Testis (tissue), 3 donors: ENCODE data around the gene GNPTAB. TPM values are rescaled to one million over a fixed set of nuclear protein-coding genes. Genes with fewer than 3 reads are reported as not detected.

Experiments
- DNase-seq: peaks from one replicate; pipeline ENCODE4 v3.0.0-alpha.2; 2019
- H3K27ac ChIP-seq, 2 donors: fragments of 200-600 bp; sonication (generic); one replicate each; pipeline ENCODE4 v1.5.1; 2019
- H3K27me3 ChIP-seq: fragments of 200-600 bp; sonication (generic); one replicate; pipeline ENCODE4 v1.5.1; 2019
- H3K36me3 ChIP-seq: fragments of 200-600 bp; sonication (generic); one replicate; pipeline ENCODE4 v1.5.1; 2017; ENCODE audit warnings: low read depth; ENCODE audit errors: missing control alignments
- H3K4me1 ChIP-seq: fragments of 200-600 bp; sonication (generic); one replicate; pipeline ENCODE4 v1.5.1; 2019
- H3K4me3 ChIP-seq, 2 donors: fragments of 200-600 bp; sonication (generic); one replicate each; pipeline ENCODE4 v1.5.1; 2017 to 2019
- H3K9me3 ChIP-seq: fragments of 200-600 bp; sonication (generic); one replicate; pipeline ENCODE4 v1.5.1; 2017
- CTCF ChIP-seq, 3 experiments: fragments of 450-650 bp in 2 of 3; fragments of 200-600 bp in 1 of 3; sonication (generic) in 1 of 3; IDR thresholded peaks; one replicate each; pipeline ENCODE4 v1.5.1; 2016 to 2019; ENCODE audit warnings: antibody characterized with exemption in 3 of 3, mild to moderate bottlenecking in 2 of 3, moderate library complexity in 1 of 3
- POLR2A ChIP-seq: fragments of 450-650 bp; IDR thresholded peaks from one replicate; pipeline ENCODE4 v1.6.1; 2017; ENCODE audit warnings: antibody characterized with exemption, mild to moderate bottlenecking, moderate library complexity
- WGBS, 2 donors: methylation state at CpG; one replicate each; pipeline ENCODE4 v1.1.5; 2018; 5-methylcytosine and 5-hydroxymethylcytosine counted together
- intact Hi-C: fragments of 100-400 bp; cut with DNase I; formaldehyde crosslinking; loops from one replicate; pipeline ENCODE4 v1.15.1; 2023; ENCODE audit warnings: low total_unique reads
- polyA plus RNA-seq: library from polyadenylated mRNA; stranded (reverse); fragments of 350-450 nt; fragmentation: Illumina TruSeq; extraction: RNeasy Lipid Tissue Mini Kit (QIAGEN cat#74804); gene quantifications from one replicate; pipeline ENCODE4 v1.2.3, GENCODE V29; 2014; ENCODE audit warnings: low read depth, low replicate concordance; ENCODE audit not compliant: insufficient read depth
- total RNA-seq, 2 donors: library from RNA; depleted of rRNA; stranded (reverse); fragments of >200 nt; gene quantifications; one replicate each; pipeline ENCODE4 v1.2.3, GENCODE V29; 2016

The GNPTAB gene
- total and polyA plus RNA-seq, 3 donors from 2014 or later: 19.1 to 41.3 (median 39.6) TPM

GRCh38 chr12:101799774-101800173 lies 31.0 kb downstream of the GNPTAB start:
- WGBS, 2 donors: 85 to 87% methylated on average over 3 of the region's 3 CpGs
- no peak for TF ChIP-seq POLR2A
- TF ChIP-seq CTCF (IDR thresholded peaks at IDR 0.05): no peak
- peaks cover 8% of the 10 kb centered on the region for H3K4me1 ChIP-seq
- H3K9me3 ChIP-seq: no peaks in the 10 kb centered on the region
- intact Hi-C loops: no loop called here
- DNase-seq: no peak
- H3K36me3 ChIP-seq: no peaks in the 10 kb centered on the region
- H3K27ac ChIP-seq: no peak overlapping the region
- H3K27me3 ChIP-seq: no peaks in the 10 kb centered on the region
- no peak overlapping the region for H3K4me3 ChIP-seq

GRCh38 chr12:101795786-101796185 lies 35.0 kb downstream of the GNPTAB start:
- DNase-seq: no peak
- 90 to 92% methylated on average over 4 of the region's 4 CpGs for WGBS, 2 donors
- no peaks in the 10 kb centered on the region for H3K27me3 ChIP-seq
- intact Hi-C loops: no loop called here
- no peak overlapping the region for H3K4me3 ChIP-seq
- H3K9me3 ChIP-seq: no peaks in the 10 kb centered on the region
- H3K4me1 ChIP-seq: no peaks in the 10 kb centered on the region
- no peak overlapping the region for H3K27ac ChIP-seq
- H3K36me3 ChIP-seq: no peaks in the 10 kb centered on the region
- TF ChIP-seq POLR2A (no peak), CTCF (IDR thresholded peaks at IDR 0.05) (no peak)

GRCh38 chr12:101795013-101795412 lies 35.7 kb downstream of the GNPTAB start:
- TF ChIP-seq CTCF (IDR thresholded peaks at IDR 0.05) (no peak), POLR2A (no peak)
- DNase-seq: no peak
- no peak overlapping the region for H3K27ac ChIP-seq
- 75 to 89% methylated on average over 1 of the region's 1 CpG for WGBS, 2 donors
- H3K36me3 ChIP-seq: no peaks in the 10 kb centered on the region
- no peak overlapping the region for H3K4me3 ChIP-seq
- no peaks in the 10 kb centered on the region for H3K9me3 ChIP-seq
- H3K4me1 ChIP-seq: no peaks in the 10 kb centered on the region
- intact Hi-C loops: no loop called here
- no peaks in the 10 kb centered on the region for H3K27me3 ChIP-seq

GRCh38 chr12:101794574-101794973 lies 36.2 kb downstream of the GNPTAB start:
- no peak overlapping the region for H3K4me3 ChIP-seq
- no peaks in the 10 kb centered on the region for H3K27me3 ChIP-seq
- H3K9me3 ChIP-seq: no peaks in the 10 kb centered on the region
- no peaks in the 10 kb centered on the region for H3K4me1 ChIP-seq
- H3K36me3 ChIP-seq: no peaks in the 10 kb centered on the region
- no peak for TF ChIP-seq POLR2A
- intact Hi-C loops: no loop called here
- WGBS, 2 donors: 83 to 92% methylated on average over 2 of the region's 2 CpGs
- H3K27ac ChIP-seq: no peak overlapping the region
- DNase-seq: no peak

GRCh38 chr12:101793401-101793800 lies 37.4 kb downstream of the GNPTAB start:
- intact Hi-C loops: no loop called here
- no peak for DNase-seq
- WGBS, 2 donors: 74 to 87% methylated on average over 1 of the region's 1 CpG
- Histone ChIP-seq H3K4me3 (no peak overlapping the region), H3K27ac (no peak overlapping the region), H3K36me3 (no peaks in the 10 kb centered on the region), H3K4me1 (no peaks in the 10 kb centered on the region), H3K27me3 (no peaks in the 10 kb centered on the region), H3K9me3 (no peaks in the 10 kb centered on the region)
- TF ChIP-seq CTCF (IDR thresholded peaks at IDR 0.05) (no peak), POLR2A (no peak)
